IPS-18a (cell line): Measurements from ENCODE around the gene RFLNA.
"Not testable (repeated sequence)": the region's sequence is repeated elsewhere in the genome, so short reads cannot be mapped to it uniquely, and the experiment has no call there.

ENCODE experiments used
- H3K27ac ChIP-seq: one replicate; pipeline ENCODE4 v1.5.1; 2013; ENCODE audit warnings: low read length
- H3K27me3 ChIP-seq: one replicate; pipeline ENCODE4 v1.6.1; 2013; ENCODE audit warnings: mild to moderate bottlenecking, low read length; ENCODE audit not compliant: control insufficient read depth, insufficient read depth
- H3K36me3 ChIP-seq: one replicate; pipeline ENCODE4 v1.6.1; 2013; ENCODE audit warnings: low read depth, low read length; ENCODE audit not compliant: control insufficient read depth
- H3K4me1 ChIP-seq: one replicate; pipeline ENCODE4 v1.6.1; 2013; ENCODE audit warnings: low read depth, low read length; ENCODE audit not compliant: control insufficient read depth
- H3K4me3 ChIP-seq: one replicate; pipeline ENCODE4 v1.5.1; 2013; ENCODE audit warnings: low read length
- H3K9ac ChIP-seq: one replicate; pipeline ENCODE4 v1.6.1; 2013; ENCODE audit warnings: mild to moderate bottlenecking, low read length, moderate library complexity
- H3K9me3 ChIP-seq: one replicate; pipeline ENCODE4 v1.6.1; 2013; ENCODE audit warnings: low read depth, low read length; ENCODE audit not compliant: control insufficient read depth

RFLNA gene

GRCh38 chr12:124315372-124316044, 20.6 kb downstream of the RFLNA start:
- H3K9me3 ChIP-seq: no peaks in the 10 kb centered on the region
- H3K27me3 ChIP-seq: no peaks in the 10 kb centered on the region
- H3K4me1 ChIP-seq: peaks cover 19% of the 10 kb centered on the region
- H3K4me3 ChIP-seq: no peak overlapping the region
- no peak overlapping the region for H3K27ac ChIP-seq
- H3K9ac ChIP-seq: no peak overlapping the region
- no peaks in the 10 kb centered on the region for H3K36me3 ChIP-seq

- H3K9me3 ChIP-seq: no peaks in the 10 kb centered on the region
- H3K9ac ChIP-seq: no peak overlapping the region
- peaks cover 19% of the 10 kb centered on the region for H3K4me1 ChIP-seq
- no peak overlapping the region for H3K27ac ChIP-seq
- H3K4me3 ChIP-seq: no peak overlapping the region
- H3K36me3 ChIP-seq: no peaks in the 10 kb centered on the region
- H3K27me3 ChIP-seq: no peaks in the 10 kb centered on the region
Observed at GRCh38 chr12:124316257-124316900, 21.5 kb downstream of the RFLNA start.

- peaks cover 19% of the 10 kb centered on the region for H3K4me1 ChIP-seq
- no peak overlapping the region for H3K9ac ChIP-seq
- no peaks in the 10 kb centered on the region for H3K27me3 ChIP-seq
- H3K36me3 ChIP-seq: no peaks in the 10 kb centered on the region
- H3K9me3 ChIP-seq: no peaks in the 10 kb centered on the region
- no peak overlapping the region for H3K4me3 ChIP-seq
- H3K27ac ChIP-seq: no peak overlapping the region
Observed at GRCh38 chr12:124317400-124317799, 22.5 kb downstream of the RFLNA start.

GRCh38 chr12:124318278-124319020, 23.6 kb downstream of the RFLNA start:
- no peaks in the 10 kb centered on the region for H3K27me3 ChIP-seq
- H3K4me1 ChIP-seq: peaks cover 19% of the 10 kb centered on the region
- no peak overlapping the region for H3K27ac ChIP-seq
- no peak overlapping the region for H3K4me3 ChIP-seq
- H3K9ac ChIP-seq: no peak overlapping the region
- H3K36me3 ChIP-seq: peaks cover under 1% of the 10 kb centered on the region
- peaks cover 2% of the 10 kb centered on the region for H3K9me3 ChIP-seq

GRCh38 chr12:124319368-124320050, 24.6 kb downstream of the RFLNA start:
- H3K9ac ChIP-seq: no peak overlapping the region
- peaks cover 12% of the 10 kb centered on the region for H3K9me3 ChIP-seq
- peaks cover 11% of the 10 kb centered on the region for H3K36me3 ChIP-seq
- H3K27me3 ChIP-seq: no peaks in the 10 kb centered on the region
- H3K4me1 ChIP-seq: peaks cover 19% of the 10 kb centered on the region
- no peak overlapping the region for H3K4me3 ChIP-seq
- no peak overlapping the region for H3K27ac ChIP-seq

- no peaks in the 10 kb centered on the region for H3K27me3 ChIP-seq
- no peak overlapping the region for H3K4me3 ChIP-seq
- peaks cover 12% of the 10 kb centered on the region for H3K36me3 ChIP-seq
- no peak overlapping the region for H3K9ac ChIP-seq
- peaks cover 19% of the 10 kb centered on the region for H3K4me1 ChIP-seq
- peaks cover 13% of the 10 kb centered on the region for H3K9me3 ChIP-seq
- H3K27ac ChIP-seq: no peak overlapping the region
Observed at GRCh38 chr12:124321040-124321481, 26.2 kb downstream of the RFLNA start.

- H3K9ac ChIP-seq: no peak overlapping the region
- H3K36me3 ChIP-seq: peaks cover 12% of the 10 kb centered on the region
- no peaks in the 10 kb centered on the region for H3K27me3 ChIP-seq
- H3K27ac ChIP-seq: no peak overlapping the region
- H3K9me3 ChIP-seq: peaks cover 13% of the 10 kb centered on the region
- H3K4me3 ChIP-seq: no peak overlapping the region
- H3K4me1 ChIP-seq: peaks cover 16% of the 10 kb centered on the region
Observed at GRCh38 chr12:124321556-124322270, 26.8 kb downstream of the RFLNA start.

GRCh38 chr12:124322271-124322998, 27.5 kb downstream of the RFLNA start:
- Histone ChIP-seq H3K4me1 (peaks cover 12% of the 10 kb centered on the region), H3K36me3 (peaks cover 12% of the 10 kb centered on the region), H3K9ac (no peak overlapping the region), H3K27ac (no peak overlapping the region), H3K9me3 (peaks cover 13% of the 10 kb centered on the region), H3K4me3 (no peak overlapping the region), H3K27me3 (no peaks in the 10 kb centered on the region)

- not testable (repeated sequence) for H3K9ac ChIP-seq, H3K4me3 ChIP-seq, H3K27ac ChIP-seq, H3K27me3 ChIP-seq
- peaks cover 13% of the 10 kb centered on the region for H3K9me3 ChIP-seq
- H3K36me3 ChIP-seq: peaks cover 12% of the 10 kb centered on the region
- H3K4me1 ChIP-seq: peaks cover 11% of the 10 kb centered on the region
Observed at GRCh38 chr12:124322999-124323328, 28.1 kb downstream of the RFLNA start.

GRCh38 chr12:124323771-124324530, 29.1 kb downstream of the RFLNA start:
- no peaks in the 10 kb centered on the region for H3K27me3 ChIP-seq

More at GRCh38 chr12:124323771-124324530, 29.1 kb downstream of the RFLNA start:
- H3K9me3 ChIP-seq: peaks cover 13% of the 10 kb centered on the region
- H3K9ac ChIP-seq: no peak overlapping the region
- peaks cover 12% of the 10 kb centered on the region for H3K36me3 ChIP-seq
- H3K27ac ChIP-seq: no peak overlapping the region
- peaks cover 2% of the 10 kb centered on the region for H3K4me1 ChIP-seq
- H3K4me3 ChIP-seq: no peak overlapping the region
